HG03439 (cell line): ENCODE measurements around the gene IFI16.
A peak's percentile ranks its signal among the peaks of the same experiment; 100 is the strongest.
"Not testable (repeated sequence)": the region's sequence is repeated elsewhere in the genome, so short reads cannot be mapped to it uniquely, and the experiment has no call there.

ENCODE experiments used
- ATAC-seq: cut with Tn5 transposase; IDR thresholded peaks from one replicate; pipeline ENCODE4 v1.9.1; 2021; ENCODE audit warnings: mild to moderate bottlenecking, moderate library complexity; ENCODE audit not compliant: unreplicated experiment

IFI16 gene

DNA sequence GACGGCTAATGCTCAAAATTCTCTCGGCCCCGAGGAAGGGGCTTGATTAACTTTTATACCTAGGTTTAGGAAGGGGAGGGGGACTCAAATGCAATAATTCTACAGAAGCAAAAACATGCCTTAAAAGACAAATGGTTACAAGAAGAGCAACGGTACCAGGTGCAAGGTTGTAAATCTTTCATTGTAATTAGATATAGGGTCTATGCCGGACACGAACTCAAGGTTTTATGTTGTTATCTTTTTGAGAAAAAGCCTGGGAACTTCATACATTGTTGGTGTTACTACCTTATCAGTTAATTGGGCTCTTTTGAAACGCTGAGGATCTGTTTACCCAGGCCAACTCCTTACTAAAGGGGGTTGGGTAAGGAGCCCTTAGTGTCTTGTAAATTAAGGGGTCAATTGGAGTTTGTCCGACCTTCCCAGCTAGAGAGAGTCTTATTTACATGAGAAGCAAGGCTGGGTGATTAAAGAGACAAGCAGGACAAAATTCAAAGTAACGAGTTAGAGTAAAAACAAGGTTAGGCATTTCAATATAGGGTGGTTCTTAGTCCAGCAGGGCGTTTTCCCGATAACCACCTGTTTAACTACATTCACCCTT is 3.4 kb upstream of the IFI16 start:
- ATAC-seq, result not testable (repeated sequence)

DNA sequence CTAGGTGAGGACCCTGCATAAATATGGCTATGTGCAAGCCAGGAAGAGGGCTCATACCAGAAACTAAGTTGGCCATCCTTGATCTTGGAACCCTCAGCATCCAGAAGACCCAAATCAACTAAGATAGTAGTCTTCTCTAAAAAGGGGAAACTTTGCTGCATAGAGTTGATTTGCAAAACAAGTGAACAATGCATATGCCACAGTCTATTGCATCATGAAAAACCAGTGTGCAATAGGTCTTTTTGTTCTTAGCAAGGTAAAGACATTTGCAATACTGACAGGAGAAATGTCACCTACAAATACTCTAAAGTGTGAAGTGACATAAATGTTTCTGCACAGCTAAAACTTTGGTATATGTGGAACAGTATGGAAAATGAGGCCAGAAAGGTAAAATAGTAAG is 2.0 kb upstream of the IFI16 start:
- ATAC-seq, result no peak

DNA sequence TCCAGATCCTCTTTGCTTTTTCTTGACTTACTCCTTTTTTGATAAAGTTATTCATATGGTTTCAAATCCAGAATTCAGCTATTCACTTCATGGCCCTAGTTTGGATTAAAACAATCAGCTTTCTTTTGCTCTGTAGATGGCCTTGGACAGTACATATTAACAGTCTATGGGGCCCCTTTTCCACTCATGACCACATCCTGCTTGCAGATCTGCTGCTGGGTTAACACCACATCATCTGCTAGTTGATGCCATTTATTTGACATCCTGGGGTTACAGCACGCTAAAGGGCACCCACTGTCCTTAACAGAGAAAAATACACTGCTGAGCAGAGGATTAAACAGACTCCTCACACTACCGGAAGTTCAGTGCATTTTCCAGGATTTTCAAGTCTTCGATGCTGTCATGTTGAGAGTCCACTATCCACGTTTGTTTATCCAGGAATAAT is 941 bp upstream of the IFI16 start:
- peak; percentile 60 for ATAC-seq

DNA sequence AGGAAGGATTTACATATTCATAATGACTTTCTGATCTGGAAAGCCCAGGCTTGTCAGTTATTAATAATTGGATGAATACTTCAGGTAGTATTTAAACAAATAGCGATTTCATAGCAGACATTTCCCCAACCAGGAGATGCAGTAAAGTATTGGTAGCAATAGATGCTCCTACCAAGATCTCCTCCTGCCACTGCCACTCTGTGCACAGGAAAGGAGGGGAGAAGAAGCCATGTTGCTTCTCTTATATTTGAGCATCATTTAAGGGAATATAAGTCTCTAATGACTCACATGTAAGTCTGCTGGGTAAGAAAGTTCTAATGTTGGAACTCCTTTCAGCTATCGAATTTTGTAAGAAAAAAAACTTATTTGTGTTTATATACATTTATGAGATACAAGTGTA is 420 bp upstream of the IFI16 start:
- ATAC-seq, result no peak

DNA sequence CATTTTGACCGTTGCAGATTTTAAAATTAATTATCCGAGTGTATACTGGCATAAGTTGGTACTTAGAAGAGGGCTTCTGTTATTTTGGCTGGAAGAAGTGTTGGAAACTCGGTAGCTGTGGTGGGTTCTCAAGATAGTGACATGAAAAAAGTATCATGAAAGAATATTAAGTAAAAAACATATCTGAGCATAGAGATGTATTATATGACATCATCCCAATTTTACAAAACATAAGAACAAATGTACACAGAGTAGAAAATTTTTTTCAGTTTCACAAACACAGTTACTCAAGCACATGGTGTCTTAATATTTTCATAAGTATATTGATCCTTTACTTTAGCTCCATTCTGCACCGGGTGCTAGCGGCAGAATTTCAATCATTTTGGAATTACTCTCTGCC is 684 bp downstream of the IFI16 start:
- no peak for ATAC-seq

DNA sequence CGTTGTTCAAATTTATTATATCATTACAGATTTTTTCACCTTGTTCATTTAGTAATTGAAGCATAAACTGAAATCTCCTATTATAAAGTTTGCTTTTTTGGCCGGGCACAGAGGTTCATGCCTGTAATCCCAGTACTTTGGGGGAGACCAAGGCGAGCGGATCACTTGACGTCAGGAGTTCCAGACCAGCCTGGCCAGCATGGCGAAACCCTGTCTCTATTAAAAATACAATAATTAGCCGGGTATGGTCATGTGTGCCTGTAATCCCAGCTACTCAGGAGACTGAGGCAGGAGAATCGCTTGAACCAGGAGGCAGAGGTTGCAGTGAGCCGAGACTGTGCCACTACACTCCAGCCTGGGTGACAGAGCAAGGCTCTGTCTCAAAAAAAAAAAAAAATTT is 1.3 kb downstream of the IFI16 start:
- ATAC-seq, result not testable (repeated sequence)

DNA sequence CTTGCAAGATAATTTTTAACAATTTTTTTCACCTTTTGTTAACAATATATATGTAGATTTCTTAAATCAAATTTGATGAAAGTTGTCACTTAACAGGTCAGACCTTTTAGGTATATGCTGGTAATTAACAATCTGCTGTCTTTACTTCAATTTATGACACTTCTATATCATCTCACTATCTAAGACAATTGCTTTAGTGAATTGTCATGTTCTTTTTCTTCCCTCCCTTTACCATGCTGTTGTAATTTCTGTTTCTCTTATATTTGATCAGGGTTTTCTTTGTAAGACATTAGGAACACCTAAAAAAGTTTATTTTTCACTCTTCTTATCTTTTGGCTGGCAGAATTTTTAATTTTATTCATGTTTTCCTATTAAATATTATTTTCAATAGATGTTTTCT is 2.0 kb downstream of the IFI16 start:
- no peak for ATAC-seq

DNA sequence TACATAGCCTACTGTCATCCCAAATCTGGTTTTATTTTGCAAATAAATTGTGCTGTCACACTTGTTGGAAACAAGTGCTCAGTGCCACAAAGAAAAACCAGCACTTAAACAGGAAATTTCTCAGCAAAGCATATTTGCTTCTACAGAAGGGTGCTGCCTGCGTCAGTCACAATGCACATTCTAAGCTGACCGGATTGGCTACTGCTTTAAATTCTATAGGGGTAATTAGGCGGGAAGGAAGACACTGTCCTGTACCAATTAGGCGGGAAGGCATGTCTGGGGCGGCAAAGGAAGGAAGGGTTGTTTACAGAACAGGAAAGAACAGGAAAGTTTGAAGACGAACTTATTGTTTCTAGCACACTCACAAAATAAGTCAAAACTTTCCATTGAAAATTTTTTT is 2.8 kb downstream of the IFI16 start:
- ATAC-seq, result peak; percentile 40

DNA sequence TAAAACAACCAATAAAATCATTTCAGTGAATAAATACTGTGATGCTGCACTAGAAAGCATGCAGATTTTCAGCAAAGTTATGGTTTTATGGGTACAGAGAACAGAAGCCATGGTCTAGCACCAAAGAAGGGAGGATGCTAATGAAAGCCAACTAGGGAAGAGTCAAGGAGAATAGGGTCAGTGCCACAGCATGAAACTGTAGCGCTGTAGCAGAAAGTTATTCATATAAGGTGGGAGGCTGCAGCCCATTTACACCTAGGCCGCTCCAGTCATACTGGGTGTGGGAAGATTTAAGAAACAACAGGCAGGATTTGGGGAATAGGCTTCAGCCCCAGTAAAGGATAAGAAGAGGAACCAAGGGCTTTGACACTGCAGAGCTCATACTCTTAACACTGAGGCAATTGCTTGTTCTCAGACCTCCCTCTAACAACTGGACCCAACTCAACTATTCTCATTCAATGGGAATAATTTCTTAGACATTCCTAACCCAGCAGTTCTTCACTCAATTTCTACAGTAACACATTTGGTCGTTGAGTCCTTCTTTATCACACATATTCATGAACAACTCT is 4.4 kb downstream of the IFI16 start:
- ATAC-seq, result no peak

DNA sequence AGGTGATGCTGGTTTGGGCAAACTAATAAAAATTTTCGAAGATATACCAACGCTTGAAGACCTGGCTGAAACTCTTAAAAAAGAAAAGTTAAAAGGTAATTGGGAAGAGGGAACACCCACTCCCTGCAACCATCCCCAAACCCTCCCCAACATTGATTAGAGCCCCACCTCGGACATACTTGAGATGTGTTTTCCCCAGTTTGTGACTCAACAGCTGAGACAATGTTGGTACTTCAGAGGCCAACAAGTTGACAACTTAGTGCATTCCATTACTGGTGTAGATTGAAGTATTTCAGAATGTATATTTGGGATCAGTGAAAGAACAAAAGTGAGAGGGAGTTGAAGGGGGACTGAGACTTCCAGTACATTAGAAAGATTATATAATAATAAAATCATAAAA is 5.1 kb downstream of the IFI16 start:
- ATAC-seq, result no peak

DNA sequence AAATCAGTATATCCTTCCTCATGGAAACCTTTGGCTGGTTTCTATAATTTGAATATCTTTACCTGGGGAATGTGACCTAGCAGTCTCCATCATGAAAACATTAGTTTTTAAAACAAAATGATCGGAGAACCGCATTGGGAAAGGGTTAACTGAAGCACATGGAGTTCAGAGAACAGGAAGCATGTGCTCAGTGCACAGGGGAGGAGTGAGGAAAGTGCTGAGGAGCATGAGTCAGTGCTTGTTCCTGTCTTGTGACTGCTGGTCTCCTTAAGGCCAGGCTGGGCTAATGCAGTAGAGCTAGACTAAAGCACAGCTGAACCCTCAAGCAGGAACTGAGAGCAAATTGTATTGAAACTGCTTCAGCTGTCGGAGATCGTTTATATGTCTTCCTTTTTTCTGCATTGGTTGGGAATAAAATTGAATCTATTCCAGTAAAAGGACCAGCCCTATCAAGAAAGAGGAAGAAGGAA is 5.8 kb downstream of the IFI16 start:
- ATAC-seq, result peak; percentile 89

DNA sequence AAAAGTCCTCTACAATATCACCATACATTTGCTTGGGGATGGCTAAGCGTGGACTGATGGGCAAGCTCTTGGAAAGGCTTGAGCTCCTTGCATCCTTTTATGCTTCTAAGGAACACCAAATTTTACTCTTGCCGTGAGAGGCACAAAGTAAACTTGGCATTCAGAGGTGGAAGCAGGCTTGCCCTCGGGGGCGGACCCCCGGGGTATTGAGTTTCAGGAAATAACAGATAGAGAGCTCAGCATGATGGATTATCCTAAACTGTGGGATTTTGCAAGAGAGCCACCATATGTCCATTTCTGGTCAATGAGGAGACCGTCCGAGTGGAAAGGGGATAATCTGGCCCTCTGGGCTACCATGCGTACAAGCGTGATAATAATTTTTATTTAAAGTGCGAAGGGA is 14.0 kb downstream of the IFI16 start:
- ATAC-seq, result no peak

DNA sequence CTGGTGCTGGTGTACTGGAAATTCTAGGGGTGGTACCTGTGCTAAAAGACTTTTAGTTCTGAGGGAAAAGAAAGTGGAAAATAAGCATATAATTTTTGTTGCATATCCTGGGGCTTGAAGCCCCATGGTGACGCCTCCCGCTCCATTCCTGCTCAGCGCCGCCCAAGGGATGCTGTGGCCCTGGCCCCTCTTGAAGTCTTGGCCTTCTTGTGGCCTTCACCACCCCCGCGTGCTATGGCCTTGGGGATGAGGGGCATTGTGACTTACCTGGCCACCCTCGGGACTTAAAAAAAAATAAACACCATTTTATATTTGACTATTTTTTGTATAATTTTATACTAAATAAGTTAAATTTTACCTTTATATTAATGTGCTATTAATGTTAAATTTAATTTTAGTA is 15.3 kb downstream of the IFI16 start:
- no peak for ATAC-seq

DNA sequence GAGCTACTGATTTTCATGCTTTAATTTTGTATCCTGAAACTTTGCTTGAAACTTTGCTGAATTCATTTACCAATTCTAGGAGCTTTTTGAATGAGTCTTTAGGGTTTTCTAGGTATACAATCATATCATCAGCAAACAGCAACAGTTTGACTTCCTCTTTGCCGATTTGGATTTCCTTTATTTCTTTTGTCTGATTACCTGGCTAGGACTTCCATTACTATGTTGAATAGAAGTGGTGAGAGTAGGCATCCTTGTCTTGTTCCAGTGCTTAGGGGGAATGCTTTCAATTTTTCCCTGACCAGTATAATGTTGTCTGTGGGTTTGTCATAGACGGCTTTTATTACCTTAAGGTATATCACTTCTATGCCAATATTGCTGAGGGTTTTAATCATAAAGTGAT is 17.1 kb downstream of the IFI16 start:
- ATAC-seq, result not testable (repeated sequence)

DNA sequence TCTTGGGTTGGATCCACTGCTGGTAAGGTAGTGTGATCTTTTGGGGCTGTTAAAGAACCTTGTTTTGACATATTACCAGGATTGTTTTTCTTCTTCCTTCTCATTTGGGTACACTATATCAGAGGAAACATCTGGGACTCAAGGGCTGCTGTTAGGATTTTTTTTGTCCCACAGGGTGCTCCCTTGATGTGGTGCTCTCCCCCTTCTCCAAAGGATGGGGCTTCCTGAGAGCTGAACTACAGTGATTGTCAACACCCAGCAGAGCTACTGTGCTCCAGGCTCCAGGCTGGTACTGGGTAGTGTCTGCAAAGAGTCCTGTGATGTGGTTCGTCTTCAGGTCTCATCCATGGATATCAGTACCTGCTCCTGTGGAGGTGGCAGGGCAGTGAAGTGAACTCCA is 20.6 kb downstream of the IFI16 start:
- ATAC-seq, result no peak

DNA sequence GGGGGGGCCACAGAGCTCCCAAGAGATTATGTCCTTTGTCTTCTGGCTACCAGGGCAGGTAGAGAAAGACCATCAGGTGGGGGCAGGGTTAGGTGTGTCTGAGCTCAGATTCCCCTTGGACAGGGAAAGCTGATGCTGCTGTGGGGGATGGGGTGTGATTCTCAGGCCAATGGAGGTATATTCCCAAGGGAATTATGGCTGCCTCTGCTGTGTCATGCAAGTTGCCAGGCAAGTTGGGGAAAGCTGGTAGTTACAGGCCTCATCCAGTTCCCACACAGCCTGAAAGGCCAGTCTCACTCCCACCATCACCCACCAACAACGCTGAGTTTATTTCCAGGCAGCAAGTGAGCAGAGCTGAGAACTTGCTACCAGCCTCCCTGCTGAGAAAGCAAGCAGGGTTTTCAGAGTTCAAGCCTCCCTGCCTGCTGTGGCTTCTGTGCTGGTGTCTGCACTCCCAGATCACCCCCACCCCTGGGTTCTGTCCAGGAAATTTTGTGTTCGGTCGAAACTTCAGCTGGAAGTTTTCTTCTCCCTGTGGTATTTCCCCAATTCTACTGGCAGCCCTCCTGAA is 21.3 kb downstream of the IFI16 start:
- no peak for ATAC-seq

DNA sequence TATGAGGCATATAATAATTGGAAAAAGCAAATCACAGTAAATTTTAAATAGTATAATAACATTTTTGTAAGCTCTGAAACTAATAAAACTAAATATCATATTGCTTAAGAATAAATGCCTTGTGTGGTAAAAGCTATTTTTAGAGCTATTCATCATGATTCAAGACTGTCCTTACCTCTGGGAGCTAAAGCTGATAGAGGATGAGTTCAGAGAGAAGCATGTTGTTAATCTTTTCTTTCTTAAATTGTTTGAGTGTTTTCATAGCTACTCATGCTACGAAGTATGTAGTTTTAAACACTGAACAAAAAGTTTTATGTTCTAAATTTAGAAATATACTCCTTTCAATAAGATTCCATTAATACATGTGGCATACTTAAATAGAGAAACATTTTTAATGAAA is 30.5 kb downstream of the IFI16 start:
- ATAC-seq, result no peak

DNA sequence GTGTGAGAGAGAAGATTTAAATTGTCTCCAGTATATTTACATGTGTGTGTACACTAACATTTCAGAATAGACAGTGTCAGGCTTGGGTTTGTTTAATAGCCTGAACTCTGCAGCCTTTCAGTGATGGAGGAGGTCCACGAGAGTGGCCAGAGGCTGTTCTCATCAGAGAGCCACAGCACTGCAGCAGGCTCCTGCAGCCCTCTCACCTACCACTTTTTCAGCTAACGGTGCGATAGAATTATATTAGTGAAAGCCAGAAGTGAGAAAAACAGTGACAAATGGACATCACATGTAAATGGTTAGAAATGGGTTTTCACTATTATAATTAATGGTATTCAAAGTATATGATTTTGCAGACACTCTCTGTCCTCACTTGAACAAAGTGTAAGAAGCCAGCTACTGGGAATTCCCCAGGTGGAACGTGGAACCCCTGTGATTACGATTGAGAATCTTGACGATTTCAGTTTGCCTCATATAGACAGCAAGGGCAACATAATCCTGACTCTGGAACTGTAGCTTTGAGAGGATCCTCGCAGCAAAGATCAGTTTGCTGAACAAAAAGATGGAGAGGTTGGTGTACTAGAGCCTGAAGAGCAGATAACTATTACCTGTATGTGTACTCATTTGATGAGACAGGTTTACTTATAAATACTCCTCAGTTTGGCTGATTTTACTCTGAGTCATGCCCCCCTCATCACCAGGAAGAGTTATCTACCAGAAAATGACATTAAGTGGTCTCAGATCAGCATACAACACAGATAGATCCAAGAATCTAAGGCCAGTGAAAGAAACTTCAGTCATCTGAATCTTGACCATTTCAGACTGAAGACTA is 31.4 kb downstream of the IFI16 start:
- ATAC-seq, result no peak

DNA sequence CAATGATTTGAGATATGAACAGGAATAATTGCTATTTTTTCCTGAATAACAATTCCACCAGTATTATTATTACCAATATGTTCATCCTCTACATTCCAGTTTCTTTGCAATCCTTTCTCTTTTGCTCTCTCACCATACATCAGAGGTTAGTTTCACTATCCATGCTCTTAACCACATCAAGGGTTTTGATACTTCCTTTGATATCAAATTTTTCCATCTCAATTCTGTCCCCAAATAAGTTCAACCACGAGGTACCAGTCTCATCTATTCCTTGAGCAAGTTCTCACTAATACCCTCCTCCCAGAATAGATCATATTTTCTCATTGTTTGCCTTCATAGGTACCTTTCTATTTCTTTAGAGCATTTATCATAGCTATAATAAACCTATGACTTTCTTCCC is 36.8 kb downstream of the IFI16 start:
- ATAC-seq, result not testable (repeated sequence)

DNA sequence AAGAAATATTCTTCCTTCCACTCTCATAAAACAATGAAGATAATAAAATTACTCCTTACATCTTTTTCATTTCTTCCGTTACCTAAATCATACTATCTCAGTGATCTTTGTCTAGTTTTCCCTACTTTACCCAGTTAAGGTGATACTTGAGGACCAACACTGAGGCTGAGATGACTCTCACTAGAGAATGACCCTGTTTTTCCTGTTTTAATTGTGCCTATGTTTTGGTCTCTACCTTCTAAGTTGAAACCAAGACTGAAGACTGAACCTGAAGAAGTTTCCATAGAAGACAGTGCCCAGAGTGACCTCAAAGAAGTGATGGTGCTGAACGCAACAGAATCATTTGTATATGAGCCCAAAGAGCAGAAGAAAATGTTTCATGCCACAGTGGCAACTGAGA is 41.7 kb downstream of the IFI16 start:
- ATAC-seq, result no peak

DNA sequence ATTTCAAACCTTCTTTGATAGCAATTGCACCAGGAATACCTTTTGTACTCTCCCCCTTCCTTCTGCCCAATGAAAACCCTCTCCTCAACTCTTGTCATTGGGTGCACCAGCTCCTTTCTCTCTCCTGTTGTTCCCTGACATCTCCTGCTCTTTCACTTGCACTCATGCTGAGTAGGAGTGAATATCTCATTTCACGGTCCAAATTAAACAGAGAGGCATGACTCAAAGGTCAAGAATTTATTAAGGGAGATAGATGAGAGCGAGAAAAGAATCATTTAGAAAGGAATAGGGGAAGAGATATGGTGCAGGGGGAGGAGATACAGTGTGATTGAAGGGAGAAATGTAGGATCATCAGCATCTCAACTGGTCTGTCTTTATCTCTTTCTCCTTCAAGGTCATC is 44.7 kb downstream of the IFI16 start:
- ATAC-seq, result no peak

DNA sequence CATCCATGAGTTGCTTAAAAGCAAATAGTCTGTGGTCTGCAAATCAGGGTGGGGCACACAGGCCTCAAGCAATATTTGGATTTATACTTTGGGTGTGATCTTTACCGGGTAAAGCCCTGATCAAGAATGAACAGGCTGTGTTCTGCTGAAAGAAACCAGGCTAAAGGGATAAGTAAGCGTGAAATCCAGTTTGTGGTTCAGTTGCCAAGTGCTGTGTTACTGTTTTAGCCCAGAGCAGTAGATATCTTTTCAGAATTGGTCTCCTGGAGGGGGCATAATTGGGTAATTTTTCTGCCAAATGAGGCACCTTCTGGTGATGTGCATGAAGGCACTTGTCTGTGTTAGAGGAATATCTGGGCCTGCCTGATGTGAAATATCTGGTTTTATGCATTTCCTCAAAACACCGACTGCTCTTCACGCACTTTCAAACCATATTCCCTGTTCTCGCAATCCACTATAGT is 45.5 kb downstream of the IFI16 start:
- ATAC-seq, result no peak
